GM19328 (cell line): ENCODE data around the gene STRA8.
"Not testable (repeated sequence)": the region's sequence is repeated elsewhere in the genome, so short reads cannot be mapped to it uniquely, and the experiment has no call there.

Source experiments
- ATAC-seq: cut with Tn5 transposase; IDR thresholded peaks from one replicate; pipeline ENCODE4 v1.9.1; 2021; ENCODE audit warnings: mild to moderate bottlenecking, moderate library complexity; ENCODE audit not compliant: unreplicated experiment

The STRA8 gene

DNA sequence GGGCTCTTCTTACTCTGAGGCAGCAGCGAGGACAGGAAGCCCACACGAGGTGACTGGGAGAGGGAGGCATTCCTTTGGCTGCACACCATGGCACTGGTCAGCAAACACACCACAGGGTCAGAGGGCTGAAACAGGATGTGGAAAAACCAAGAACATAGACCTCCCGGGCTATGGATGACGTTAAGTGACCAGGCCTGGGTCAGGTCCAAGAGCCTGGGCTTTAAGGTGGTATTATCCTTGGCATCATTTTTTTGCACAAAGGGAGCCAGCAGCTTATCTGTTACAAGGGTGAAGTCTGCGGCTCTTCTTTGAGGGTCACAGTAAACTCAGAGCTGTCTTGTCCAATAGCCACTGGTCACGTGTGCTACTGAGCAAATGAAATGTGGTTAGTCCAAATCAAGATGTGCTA lies 29.3 kb upstream of the STRA8 start:
- no peak for ATAC-seq

DNA sequence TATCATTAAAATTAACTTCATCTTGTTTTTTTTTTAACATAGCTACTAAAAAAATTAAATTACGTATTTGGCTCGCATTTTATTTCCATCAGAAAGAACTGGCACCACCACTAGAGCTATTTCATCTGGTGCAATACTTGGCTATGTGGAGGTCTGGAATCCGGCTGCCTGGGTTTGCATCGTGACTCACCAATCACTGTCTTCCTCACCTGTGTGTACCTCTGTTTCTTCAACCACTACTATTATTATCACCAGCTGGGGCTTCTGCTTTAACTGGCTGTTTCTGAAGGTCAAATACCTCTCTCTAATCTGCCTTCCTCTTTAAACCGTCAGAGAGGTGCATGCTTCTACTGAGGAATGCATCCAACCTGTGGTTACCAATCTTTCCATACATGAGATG lies 28.8 kb upstream of the STRA8 start:
- ATAC-seq, result no peak

DNA sequence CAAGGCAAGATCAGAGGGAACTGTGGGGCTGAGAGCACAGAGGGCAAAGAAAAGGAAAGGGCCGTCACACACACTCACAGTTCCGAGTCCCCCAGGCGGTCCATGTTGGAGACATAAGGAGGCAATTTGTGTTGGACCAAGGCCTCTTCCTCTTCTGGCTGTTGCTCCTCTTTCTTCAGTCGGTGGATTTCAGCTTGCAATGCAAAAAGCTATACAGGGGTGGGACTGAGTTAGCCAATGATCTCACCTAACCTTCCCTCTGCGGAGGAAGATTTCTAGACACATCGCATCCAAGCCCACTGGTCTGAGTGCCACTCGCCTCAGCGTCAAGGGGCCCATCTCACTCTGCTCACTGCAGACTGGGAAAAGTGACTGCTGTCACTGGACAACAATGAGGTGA lies 27.8 kb upstream of the STRA8 start:
- ATAC-seq, result no peak

DNA sequence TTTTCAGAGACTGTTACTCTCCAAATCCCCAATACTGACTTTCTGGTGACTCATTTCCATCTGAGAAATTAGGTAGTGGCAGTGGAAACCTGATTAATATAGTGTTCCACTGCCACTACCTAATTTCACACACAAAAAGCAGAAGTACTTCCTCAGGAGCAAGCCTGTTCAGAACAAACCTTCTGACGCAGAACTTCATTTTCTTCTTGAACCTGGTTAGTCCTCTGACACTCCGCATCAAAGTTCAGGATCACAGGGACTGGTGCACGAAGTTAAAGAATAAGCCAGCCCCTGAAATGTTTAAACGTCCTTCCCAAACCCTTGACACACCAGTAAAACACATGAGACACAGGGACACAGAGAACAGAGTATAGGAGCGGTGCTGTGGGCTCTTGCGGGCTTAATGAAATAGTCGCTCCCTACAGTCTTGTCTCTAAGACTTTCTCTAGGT lies 26.7 kb upstream of the STRA8 start:
- no peak for ATAC-seq

DNA sequence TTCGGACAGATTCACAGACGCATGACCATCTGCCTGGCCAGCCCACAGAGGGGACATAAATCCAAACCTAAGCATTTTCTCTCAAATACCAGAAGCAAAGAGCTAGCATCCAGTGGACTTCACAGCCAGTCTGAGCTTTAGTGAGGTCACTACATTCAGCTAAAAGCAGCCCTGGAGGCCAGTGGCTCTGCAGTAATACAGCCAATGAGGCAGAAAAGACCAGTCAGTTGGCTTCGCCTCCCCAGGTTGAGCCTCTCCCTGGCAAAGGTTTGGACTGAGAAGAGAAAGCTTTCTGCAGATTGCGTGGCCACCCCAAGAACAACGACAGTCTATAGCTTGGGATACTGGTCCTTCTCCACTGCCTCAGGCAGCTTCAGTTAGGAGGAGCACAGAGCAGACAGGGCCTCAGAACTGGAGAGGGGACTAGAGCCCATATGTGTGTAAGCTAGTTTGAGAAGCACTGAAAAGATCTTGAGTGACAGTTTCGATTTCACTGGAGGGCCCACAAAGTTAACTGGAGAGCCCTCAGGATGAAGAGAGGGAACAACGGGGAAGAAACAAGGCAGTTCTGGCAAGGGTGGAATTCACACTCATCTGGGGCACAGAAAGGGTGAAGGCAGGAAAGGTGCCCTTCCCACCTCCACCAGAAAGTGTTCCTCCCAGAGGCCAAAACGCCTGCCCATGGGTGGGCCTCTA lies 26.1 kb upstream of the STRA8 start:
- no peak for ATAC-seq

DNA sequence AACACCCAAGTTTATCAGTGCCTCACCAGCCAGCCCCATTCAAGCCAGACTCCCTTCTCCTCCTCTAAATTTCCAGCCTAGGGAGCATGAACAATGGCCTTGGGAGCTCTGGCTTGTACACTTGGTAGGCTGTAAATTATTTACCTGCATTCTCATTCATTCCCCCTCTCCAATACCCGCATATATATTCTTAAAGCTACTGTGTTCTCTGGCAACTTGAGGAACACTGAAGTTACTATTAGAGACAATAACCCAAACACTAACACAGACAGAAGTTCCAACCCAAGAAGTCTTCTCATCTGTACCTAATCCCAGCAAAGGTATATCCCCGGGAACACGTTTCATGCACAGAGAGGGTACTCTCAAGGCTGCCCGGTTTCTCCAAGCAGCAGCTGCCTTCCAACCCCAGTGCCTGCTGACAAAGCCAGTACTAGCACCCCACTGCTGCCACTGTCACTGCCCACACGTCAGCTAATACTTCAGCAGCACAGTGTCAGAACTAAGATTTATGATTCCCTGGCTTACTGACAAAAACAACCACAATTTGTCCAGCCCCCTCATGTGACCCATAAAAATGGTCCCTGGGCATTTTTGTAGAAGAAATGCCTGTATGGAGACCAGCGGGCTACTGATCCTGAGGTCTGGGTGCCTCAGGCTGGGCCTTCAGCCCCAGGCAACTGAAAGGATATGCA lies 25.4 kb upstream of the STRA8 start:
- ATAC-seq, result no peak

DNA sequence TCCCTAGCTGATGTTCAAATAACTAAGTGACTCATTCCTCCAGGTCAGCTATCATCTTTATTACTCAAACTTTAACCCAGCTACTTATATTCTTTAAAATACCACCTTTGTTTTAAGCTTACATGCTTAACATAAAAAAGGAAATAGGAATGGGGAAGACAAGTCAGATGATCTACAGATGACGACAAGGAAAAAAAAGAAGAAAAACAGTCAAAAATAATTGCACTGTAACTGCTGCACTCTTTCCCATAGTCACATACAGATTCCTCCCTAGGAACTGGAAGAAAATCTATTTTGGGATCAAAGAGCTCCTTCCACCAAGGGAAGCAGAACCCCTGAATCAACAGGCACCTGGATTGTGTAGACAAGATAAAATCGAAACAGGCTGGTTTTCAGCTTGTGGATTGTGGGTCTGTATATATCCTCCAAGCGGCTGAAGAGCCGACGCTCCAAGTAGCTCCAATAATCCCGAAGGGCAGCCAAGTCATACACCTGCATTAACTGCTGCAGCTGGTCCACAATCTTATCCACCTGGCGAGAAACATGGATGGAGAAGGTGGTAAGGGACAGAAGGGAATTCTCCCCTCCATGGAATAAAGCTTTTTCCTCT lies 24.3 kb upstream of the STRA8 start:
- no peak for ATAC-seq

DNA sequence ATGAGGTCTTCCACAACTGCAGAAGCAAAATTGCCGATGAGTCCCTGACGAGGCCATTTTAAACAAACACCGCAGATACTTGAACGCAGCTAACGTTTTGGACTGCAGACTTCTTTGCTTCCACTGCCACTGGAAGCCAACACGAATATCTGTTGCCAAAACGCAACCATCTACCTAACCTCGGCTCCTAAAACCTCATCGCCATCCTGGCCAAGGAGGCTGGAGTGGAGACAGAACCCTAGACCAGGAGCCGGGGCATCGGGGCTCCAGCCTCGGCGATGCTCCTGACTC lies 22.8 kb upstream of the STRA8 start:
- no peak for ATAC-seq

DNA sequence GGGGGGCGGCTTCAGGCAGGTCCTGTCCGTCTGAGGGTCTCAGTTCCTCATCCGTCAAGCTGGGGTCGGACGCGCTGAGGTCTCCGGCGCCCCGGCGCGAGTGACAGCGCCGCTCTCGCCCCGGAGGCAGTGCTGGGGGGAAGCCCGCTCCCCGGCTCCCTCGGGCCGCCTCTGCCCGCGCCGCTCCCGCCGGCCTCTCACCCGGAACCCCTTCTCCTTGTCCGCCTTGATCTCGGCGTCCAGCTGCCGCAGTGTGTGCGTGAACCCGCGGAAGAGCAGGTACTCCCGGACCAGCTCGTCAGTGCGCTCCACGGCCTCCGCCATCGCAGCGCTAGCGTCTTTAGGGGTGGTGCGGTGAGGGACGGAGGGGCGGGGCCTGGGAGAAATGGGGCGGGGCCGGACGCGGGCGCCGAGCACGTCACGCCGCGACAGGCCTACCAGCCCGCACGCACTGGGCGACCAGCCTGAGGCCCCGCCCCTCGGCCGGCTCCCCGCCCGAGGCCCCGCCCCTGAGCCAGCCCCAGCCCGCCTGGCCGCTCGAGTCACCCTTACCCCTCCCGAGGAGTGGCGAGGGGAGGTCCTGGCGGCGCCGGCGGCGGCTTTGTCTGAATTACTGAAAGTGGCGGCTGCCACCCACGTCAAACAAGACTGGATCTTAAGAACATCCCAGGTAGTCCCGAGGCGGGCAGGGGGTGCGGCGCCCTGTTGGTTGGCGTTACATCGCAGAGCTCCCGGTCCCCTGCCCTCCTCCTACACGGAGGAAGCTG lies 22.3 kb upstream of the STRA8 start, which contains the start of gene WDR91:
WDR91 (minus strand) TSS at position 348 of the 767 bp plus-strand sequence; CDS start at position 324, 24 bp downstream.
- ATAC-seq, result peak; percentile 92

DNA sequence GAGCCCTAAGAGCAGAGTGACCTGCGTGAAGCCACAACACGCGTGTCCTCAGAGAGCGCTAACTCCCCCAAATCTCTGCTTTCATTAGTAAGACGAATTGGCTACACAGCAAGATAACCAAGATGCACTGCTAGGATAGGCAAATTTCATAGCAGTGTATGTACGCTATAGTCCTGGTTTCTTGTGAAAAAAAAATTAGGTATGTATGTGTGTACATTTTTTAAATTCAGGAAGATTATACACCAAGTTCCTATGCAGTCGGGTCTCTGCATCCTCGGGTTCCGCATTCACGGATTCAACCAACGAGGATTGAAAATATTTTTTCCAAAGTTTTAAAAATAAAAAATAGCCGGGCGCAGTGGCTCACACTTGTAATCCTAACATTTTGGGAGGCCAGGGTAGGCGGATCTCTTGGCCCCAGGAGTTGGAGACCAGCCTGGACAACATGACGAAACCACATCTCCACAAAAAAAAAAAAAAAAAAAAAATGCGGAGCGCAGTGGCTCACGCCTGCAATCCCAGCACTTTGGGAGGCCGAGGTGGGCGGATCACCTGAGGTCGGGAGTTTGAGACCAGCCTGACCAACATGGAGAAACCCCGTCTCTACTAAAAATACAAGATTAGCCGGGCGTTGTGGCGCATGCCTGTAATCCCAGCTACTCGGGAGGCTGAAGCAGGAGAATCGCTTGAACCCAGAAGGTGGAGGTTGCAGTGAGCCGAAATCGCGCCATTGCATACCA lies 21.5 kb upstream of the STRA8 start:
- ATAC-seq, result not testable (repeated sequence)

DNA sequence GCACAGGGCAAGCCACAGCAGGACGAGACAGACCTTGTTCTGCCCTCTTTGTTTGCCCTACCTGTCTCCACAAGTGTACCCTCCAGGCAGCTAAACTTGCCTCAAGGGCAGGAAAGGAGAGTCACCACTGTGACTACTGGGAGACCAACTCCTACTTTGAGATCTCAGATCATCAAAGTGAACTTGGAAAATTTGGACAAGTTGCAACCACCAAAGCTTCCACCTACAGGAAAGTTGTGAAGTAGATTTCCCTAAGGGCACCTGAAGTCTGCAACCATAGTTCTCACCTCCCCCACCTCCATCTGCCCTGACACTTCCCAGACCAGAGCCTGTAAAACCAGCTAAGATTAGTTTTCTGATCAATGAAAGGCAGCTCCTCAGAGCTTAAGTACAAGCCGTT lies 19.8 kb upstream of the STRA8 start:
- ATAC-seq, result no peak

DNA sequence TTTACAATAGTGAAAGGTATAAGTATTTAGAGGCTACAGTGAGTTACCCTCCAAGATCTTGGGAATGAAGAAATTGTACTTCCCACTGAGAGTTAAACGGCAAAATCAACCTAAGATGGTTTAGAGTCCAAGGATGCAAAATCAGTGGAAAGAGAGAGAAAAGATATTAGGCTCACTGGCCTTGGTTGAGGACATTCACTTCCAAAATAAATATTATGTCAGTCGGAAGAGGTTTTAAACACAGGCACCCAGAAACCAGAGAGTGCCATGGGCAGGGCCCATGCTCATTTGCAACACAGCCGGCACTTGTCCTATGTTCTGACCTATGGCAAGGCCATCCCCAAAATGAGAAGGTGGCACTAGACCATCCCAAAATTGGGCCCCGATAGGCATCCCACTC lies 18.5 kb upstream of the STRA8 start:
- no peak for ATAC-seq

DNA sequence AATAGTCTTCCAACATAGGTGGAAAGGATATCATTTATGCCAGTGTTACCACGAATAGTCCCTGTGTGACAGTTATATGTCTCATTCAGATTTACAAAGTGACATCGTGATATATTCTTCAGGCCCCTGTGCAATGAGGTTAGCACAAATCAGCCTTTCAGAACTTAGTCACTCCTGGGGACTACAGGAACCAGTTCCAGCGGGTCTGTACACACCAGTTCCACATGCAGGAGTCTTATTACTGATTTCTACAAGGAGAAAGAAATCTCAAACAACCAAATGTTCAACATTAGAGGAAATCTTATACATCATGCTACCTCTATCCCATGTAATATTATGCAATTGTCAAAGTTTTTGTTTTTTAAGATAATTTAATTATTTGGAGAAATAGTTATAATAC lies 17.9 kb upstream of the STRA8 start:
- ATAC-seq, result no peak

DNA sequence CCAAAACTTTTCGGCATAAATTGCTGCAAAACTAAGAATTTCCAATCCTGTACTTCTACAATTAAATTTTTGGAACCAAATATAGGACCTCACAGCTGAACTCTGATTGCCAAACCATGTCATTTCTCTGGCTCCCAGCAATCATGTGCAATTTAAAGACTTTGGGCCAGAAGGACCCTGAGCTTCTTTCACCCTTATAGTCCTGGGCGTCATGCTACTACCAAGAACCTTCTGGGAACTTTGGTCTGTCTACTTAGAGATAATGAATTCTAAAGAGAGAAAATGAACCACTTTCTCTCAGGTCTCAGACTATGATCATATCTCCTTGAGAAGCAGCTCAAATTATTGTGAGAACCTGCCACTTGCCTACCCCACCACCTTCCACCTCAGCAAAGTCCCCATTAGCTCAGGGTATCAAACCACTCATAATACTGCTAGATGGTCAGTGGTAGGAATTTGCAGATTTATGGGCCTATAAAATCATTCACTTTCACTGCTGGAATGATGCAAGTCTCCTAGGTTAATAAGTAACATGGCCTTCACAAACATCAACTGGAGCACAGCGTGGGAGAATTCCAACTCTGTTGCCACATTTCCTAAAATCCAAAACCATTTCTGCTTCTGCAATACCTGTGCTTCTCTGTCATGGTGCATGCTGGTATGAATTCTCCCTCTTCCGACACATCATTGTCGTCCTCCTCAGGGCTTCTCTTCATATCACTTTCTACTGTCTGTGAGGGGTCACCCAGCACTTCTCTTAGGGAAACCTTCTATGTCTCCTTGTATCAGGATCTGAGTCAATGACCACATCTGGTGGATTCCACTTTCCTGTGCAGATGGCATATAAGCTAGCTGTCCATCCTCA lies 15.8 kb upstream of the STRA8 start:
- no peak for ATAC-seq

DNA sequence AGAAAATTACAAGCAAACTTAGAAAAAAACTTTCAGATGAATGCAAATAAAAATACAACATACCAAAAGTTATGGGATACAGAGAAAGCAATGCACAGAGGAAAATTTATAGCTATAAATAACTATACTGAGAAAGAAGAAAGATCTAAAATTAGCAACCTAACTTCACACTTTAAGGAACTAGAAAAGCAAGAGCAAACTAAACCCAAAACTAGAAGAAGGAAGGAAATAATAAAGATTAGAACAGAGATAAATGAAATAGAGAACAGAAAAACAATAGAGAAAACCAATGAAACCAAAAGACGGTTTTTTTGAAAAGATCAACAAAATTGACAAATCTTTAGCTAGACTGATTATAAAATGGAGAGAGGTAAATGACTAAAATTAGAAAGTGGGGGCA lies 9.6 kb upstream of the STRA8 start:
- ATAC-seq, result no peak

DNA sequence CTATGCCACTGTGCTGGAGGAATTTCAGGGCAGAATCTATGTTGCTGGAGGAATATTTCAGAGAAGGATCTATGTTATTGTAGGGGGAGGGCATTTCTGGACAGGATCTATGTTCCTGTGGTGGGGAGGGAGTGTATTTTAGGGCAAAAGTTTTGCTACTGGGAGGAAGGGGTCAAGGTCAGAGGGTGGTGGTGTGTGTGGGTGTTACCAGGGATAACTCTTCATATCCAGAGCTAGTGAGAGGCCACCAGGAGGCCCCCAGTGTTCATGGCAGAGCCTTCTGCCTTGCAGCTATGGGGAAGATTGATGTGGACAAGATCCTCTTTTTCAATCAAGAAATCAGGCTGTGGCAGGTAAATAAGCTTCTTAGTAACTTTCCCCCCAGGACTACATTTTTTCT lies 2.0 kb upstream of the STRA8 start:
- ATAC-seq, result no peak

DNA sequence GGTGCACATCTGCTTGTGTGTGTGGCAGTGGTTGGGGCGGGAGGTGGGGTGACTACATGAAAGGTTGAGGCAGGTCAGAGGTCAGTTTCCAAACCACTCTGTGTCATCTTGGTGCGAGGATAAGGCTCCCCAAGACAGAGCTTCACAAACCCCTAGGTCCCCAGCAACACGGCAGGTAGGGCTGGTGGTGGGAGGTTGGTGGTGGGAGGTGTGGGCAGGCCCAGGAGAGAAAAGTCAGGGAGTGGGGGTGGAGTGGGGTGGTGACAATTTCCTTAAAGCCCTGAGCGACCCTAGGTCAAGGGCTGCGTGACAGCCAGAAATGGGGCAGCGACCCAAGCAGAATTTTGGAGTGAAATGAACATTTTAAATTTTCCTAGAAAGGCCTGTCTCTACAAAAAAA lies 1.6 kb upstream of the STRA8 start:
- no peak for ATAC-seq

DNA sequence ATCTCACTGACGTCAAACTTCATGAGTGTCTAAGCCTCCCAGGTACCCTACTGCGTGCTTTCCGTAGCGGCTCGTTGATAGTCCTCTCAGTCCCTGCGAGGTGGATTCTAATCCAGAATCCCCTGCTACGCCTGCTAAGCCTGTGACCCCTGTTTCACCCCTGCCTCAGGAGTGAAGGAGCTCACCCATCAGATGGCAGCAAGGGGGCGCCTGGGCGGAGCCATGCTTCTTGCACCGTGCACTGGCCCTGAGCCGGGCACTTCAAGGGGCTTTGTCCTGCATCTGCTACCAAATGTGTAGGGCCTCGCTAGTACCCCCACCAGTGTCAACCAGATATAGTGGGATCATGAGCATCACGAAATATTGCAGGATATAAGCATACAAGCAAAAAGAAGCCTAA lies 918 bp upstream of the STRA8 start:
- ATAC-seq, result no peak

DNA sequence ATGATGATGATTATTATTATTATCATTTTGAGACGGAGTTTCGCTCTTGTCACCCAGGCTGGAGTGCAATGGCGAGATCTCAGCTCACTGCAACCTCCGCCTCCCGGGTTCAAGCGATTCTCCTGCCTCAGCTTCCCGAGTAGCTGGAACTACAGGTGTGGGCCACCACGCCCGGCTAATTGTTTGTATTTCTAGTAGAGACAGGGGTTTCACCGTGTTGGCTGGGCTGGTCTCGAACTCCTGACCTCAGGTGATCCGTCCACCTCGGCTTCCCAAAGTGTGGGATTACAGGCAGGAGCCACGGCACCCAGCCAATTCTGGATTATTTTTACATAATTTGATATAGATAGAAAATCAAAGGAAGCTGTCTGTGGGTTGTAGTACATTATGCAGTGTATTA lies 457 bp downstream of the STRA8 start:
- not testable (repeated sequence) for ATAC-seq

DNA sequence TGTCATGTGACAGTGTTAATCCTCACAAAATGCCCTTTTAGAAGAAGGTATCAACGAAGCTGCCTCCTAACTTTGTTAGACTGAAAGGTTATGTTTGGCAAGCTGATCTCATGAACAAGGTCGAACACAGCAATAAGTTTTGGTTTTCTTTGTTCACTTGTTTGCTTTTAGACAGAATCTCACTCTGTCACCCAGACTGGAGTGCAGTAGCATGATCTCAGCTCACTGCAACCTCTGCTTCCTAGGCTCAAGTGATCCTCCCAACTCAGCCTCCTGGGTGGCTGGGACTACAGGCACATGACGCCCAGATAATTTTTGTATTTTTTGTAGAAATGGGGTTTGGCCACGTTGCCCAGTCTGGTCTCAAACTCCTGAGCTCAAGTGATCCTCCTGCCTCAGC lies 1.1 kb downstream of the STRA8 start:
- no peak for ATAC-seq
